COLO829 (cell line): ENCODE results near the gene ZNF658.
"Not testable (repeated sequence)": the region's sequence is repeated elsewhere in the genome, so short reads cannot be mapped to it uniquely, and the experiment has no call there.

Experiments used
- DNase-seq: peaks from one replicate; pipeline ENCODE4 v3.0.0; 2012; ENCODE audit warnings: low spot score

Gene ZNF658

DNA sequence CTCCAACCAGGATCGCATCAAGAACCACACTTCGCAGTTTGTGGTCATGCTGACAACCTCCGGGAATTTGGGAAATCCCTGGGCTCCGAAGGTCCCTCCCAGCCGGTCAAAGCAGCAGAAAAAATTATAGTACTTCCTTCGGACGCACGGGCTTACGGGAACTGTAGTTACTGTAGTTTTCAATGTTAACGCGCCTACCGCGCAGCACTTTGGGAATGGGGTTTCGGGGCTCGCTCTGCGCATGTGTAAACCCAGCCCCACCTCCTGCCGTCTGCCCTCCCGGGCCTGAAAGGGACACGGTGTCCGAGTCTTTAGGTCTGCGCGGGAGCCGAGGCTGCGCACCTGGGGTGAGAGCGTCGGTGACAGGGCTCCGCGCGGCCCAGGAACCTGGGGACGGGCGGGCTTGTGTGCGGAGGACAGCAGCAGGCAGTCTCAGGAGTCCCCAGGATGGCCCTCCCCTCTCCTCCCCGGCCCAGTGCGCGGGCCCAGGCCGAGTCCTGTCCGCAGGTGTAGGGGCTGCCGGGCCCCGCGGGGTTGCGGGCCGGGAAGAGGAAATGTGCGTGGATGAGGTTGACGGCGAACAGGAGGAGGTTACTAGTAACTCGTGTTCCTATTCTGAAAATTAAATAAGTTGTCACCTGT lies at the start of gene ZNF658:
ZNF658 (plus strand) TSS at position 236 of the 642 bp plus-strand sequence. CDS start 2,837 bp downstream, outside the sequence.
- not testable (repeated sequence) for DNase-seq

GRCh38 chr9:66861732-66862131 lies 38.8 kb upstream of the ZNF658 start:
- not testable (repeated sequence) for DNase-seq

DNA sequence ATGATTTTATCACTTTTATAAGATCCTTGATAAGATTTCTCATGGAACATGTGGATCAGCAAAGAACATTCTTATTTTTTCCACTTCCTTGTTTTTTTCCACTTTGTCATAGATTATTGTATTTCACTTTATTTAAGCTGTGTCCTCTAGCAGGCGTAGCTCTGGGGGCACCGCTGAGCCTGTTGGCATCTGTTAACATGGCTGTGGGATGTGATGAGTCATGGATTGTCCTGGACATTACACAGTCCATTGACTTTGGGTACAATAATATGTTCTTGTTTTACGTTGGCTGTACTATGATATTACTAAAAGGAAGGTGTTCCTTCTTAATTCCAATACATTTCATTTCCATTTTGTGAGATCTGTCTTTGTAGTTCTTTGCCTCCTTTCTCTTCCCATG lies 31.9 kb upstream of the ZNF658 start:
- not testable (repeated sequence) for DNase-seq

GRCh38 chr9:66880605-66881004 lies 19.9 kb upstream of the ZNF658 start:
- DNase-seq: not testable (repeated sequence)

GRCh38 chr9:66881847-66882246 lies 18.7 kb upstream of the ZNF658 start:
- DNase-seq: not testable (repeated sequence)

- DNase-seq: not testable (repeated sequence)
Observed at GRCh38 chr9:66890334-66890733, 10.2 kb upstream of the ZNF658 start.

DNA sequence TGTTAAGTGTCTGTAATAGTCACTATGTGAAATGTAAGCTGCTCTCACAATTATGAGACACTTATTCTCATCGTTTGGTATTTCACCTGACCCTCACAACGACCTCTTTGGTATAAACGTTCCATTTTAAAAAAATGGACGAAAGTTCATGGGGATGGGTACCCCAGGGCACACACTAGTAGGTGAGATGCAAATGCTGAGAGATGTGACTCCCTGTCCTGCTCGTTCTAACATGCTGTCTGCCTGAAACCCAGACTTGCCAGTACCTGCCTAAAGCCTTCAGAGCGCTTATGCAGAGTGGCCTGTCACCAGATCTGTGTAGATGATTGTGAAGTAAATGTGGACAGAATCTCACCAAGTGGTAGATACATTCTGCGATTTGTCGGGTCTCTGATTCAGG lies 616 bp downstream of the ZNF658 start:
- not testable (repeated sequence) for DNase-seq

- not testable (repeated sequence) for DNase-seq
Observed at GRCh38 chr9:66909560-66909959, 9.0 kb downstream of the ZNF658 start.

DNA sequence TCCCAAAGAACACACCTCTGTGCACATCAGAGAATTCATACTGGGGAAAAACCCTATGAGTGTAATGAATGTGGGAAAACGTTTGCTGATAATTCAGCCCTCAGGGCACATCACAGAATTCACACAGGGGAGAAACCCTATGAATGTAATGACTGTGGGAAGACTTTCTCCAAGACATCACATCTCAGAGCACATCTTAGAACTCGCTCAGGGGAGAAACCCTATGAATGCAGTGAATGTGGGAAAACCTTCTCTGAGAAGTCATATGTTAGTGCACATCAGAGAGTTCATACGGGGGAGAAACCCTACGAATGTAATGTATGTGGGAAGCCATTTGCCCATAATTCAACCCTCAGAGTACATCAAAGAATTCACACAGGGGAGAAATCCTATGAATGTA lies 19.5 kb downstream of the ZNF658 start:
- DNase-seq: not testable (repeated sequence)

DNA sequence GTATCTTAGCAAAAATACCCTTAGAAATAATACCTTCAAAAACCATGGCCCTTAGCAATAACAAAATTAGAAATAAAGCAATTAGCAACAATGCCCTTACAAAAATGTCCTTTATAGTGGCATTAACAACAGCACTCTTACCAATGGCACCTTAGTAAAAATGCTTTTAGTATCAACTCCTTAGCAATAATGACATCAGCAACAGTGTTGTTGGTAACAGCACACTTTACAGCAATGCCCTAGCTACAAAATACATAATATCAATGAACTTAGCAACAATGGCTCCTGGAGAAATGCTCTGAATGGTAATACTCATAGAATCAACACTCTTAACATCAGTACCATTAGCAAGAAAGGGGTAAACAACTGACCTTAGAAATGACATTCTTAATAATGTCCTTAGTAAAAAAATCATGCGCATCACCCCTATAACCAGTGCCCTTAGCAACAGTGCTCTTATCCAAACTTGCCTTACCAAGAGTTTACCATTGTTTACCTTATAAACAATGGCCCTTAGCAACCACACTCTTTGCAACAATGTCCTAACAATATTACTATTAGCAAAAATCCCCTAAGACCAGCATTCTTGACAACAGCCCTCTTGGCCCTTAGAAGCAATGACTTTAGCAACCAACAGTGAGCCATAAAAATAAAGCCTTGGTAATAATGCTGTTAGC lies 35.8 kb downstream of the ZNF658 start:
- not testable (repeated sequence) for DNase-seq

DNA sequence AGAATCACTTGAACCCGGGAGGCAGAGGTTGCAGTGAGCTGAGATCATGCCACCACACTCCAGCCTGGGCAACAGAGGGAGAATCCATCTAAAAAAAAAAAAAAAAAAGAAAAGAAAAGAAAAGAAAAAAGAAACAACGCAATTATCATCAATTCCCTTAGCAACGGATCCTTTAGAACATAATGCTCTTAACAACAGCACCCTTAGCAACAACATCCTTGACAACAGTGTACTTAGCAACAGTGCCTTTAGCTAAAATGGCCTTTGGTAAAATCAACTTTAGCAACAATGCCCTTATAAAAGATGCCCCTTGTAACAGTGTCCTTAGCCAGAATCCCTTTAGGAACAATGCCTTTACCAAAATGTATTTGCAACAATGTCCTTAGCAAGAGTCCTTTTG lies 37.1 kb downstream of the ZNF658 start:
- not testable (repeated sequence) for DNase-seq

- DNase-seq: not testable (repeated sequence)
Observed at GRCh38 chr9:66938322-66938721, 37.8 kb downstream of the ZNF658 start.

- not testable (repeated sequence) for DNase-seq
Observed at GRCh38 chr9:66939878-66940830, 39.6 kb downstream of the ZNF658 start.

DNA sequence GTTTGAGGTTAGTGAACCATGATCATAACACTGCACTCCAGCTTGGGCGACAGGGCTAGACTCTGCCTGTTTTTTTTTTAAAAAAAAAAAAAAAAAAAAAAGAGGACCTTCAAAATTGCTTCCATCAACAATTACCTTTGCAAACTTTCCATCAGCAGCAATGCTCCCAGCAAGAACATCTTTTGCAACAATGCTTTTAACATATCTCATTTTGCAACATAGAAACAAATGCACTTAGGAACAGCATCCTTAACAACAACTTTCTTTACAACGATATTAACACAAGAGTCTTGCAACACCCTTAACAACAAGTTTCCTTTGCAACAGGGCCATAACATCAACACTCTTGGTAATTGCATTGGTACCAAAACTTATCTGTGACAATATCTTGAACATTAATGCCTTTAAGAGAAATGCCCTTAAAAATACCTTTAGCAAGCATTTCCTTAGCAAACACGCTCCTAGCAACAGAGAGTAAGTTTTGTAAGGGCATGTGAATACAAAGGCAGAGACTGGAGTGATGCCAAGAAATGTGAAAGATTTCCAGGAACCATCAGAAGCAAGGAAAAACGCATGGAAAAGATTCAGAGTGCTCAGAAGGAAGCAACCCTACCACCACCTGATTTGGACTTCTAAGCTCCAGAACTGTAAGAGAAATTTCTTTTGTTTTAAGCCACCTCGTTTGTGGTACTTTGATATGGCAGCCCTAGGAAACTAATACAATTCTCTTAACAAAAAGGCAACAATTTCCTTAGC lies 42.1 kb downstream of the ZNF658 start:
- not testable (repeated sequence) for DNase-seq

DNA sequence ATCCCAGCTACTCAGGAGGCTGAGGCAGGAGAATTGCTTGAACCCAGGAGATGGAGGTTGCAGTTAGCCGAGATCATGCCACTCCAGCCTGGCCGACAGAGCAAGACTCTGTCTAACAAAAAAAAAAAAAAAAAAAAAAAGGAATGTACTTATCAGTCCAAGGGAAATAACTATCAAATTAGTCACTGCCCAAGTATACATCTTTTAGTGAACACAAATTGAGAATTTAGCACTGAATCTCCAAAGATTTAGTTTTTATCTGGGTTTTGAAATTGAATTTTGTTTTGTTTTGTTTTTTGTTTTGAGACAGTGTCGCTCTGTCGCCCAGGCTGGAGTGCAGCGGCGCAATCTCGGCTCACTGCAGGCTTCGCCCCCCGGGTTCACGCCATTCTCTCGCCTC lies 52.1 kb downstream of the ZNF658 start:
- DNase-seq: not testable (repeated sequence)
